ENCODE results near the gene ZNF48. TPM values are rescaled to one million over a fixed set of nuclear protein-coding genes. Genes with fewer than 3 reads are reported as not detected.

ZNF48 gene
- total RNA-seq, 2 experiments from 2014 or later, result 17.3 to 18.8 TPM

- H3K4me1 ChIP-seq (ENCODE audit: insufficient read depth, low read length, poor library complexity, severe bottlenecking), result peaks cover 52% of the 10 kb centered on the region
Measured at GRCh38 chr16:30377050-30377811, 18.0 kb upstream of the ZNF48 start.

DNA sequence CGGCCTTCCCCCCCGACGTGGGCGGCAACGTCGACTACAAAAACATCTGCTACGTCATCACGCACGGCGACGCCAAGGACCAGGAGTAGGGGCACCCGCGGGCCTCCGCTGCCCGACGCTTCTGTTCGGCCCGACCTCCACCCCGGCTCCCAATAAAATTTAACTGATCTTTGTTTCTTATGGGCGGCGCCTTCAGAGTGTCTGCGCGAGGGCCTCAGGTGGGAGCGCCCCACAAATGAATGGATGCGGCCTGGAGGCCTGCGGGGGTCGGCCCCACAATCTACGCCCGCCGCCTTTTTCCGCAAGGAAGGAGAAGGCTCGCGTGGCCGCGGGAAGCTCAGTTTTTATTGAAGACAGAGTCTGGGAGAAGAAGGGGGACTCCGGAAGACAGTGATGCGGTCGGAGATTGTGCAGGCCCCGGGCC lies 17.4 kb upstream of the ZNF48 start:
- Histone ChIP-seq H3K36me3 (ENCODE audit: insufficient read depth, low read length) (peaks cover 21% of the 10 kb centered on the region), H3K9me2 (ENCODE audit: insufficient read depth, low read length) (no peaks in the 10 kb centered on the region), H3K9me3 (ENCODE audit: low read length) (no peaks in the 10 kb centered on the region), H3K4me2 (ENCODE audit: low read length) (peak overlapping the region; percentile 100), H3K27ac (ENCODE audit: low read depth, low read length, poor library complexity, severe bottlenecking) (peak overlapping the region; percentile 97), H4K20me1 (ENCODE audit: insufficient read depth, low read length) (no peaks in the 10 kb centered on the region), H2AFZ (ENCODE audit: low read length) (peak overlapping the region; percentile 47; the same call in 1 of the 2 replicates), H3K4me1 (ENCODE audit: insufficient read depth, low read length, poor library complexity, severe bottlenecking) (peaks cover 50% of the 10 kb centered on the region), H3K79me2 (ENCODE audit: insufficient read depth, low read depth, low read length) (peaks cover 31% of the 10 kb centered on the region; the same call in 1 of the 2 replicates), H3K4me3 (ENCODE audit: low read depth, low read length, poor library complexity, severe bottlenecking) (peak overlapping the region; percentile 74)
- TF ChIP-seq EZH2phosphoT487 (IDR thresholded peaks at IDR 0.05; ENCODE audit: borderline replicate concordance, low read depth, low read length) (no peak), CTCF (conservative IDR thresholded peaks at IDR 0.05; ENCODE audit: low read length) (no peak)
- CTCF ChIA-PET (ENCODE audit: unreplicated experiment), result interaction anchor here (0.6 kb wide), 1 partner anchor 247 kb away, joined by 5 read pairs; no protein-coding TSS in a partner anchor
- intact Hi-C loops (cut with micrococcal nuclease; ENCODE audit: unreplicated experiment), result loop anchor here (1.0 to 10.0 kb wide), 3 partner anchors 17 to 383 kb away; partner anchors contain the start of genes HIRIP3, INO80E and ZNF48
- peak; percentile 86 for DNase-seq (ENCODE audit: low spot score)
- POLR2A ChIA-PET, result interaction anchor here (0.7 kb wide), 1 partner anchor 20 kb away, joined by 5 read pairs; no protein-coding TSS in a partner anchor
- no TSS peak for BruUV-seq (replicated peaks)

More at GRCh38 chr16:30377050-30377811, 18.0 kb upstream of the ZNF48 start:
- Histone ChIP-seq H2AFZ (ENCODE audit: low read length) (no peak overlapping the region; the same call in 1 of the 2 replicates), H3K79me2 (ENCODE audit: insufficient read depth, low read depth, low read length) (peaks cover 31% of the 10 kb centered on the region; the same call in 1 of the 2 replicates), H3K36me3 (ENCODE audit: insufficient read depth, low read length) (peaks cover 21% of the 10 kb centered on the region), H4K20me1 (ENCODE audit: insufficient read depth, low read length) (no peaks in the 10 kb centered on the region), H3K9me3 (ENCODE audit: low read length) (no peaks in the 10 kb centered on the region), H3K4me2 (ENCODE audit: low read length) (peak overlapping the region; percentile 100), H3K27ac (ENCODE audit: low read depth, low read length, poor library complexity, severe bottlenecking) (peak overlapping the region; percentile 97), H3K9me2 (ENCODE audit: insufficient read depth, low read length) (no peaks in the 10 kb centered on the region), H3K4me3 (ENCODE audit: low read depth, low read length, poor library complexity, severe bottlenecking) (peak overlapping the region; percentile 74)
- intact Hi-C loops (cut with micrococcal nuclease; ENCODE audit: unreplicated experiment), result loop anchor here (10.0 kb wide), 1 partner anchor 382 kb away; the partner anchor contains the start of genes HIRIP3 and INO80E
- CTCF ChIA-PET (ENCODE audit: unreplicated experiment), result interaction anchor here (0.6 kb wide), 1 partner anchor 248 kb away, joined by 5 read pairs; no protein-coding TSS in a partner anchor
- POLR2A ChIA-PET, result interaction anchor here (0.7 to 1.1 kb wide), 2 partner anchors 20 to 35 kb away, joined by 3 to 5 read pairs; no protein-coding TSS in a partner anchor
- DNase-seq (ENCODE audit: low spot score), result no peak
- TF ChIP-seq CTCF (conservative IDR thresholded peaks at IDR 0.05; ENCODE audit: low read length), result no peak
- no peak for TF ChIP-seq EZH2phosphoT487 (IDR thresholded peaks at IDR 0.05; ENCODE audit: borderline replicate concordance, low read depth, low read length)
- BruUV-seq (replicated peaks), result no TSS peak

Data from OCI-LY7 (cell line).